Astrocyte of the cerebellum (primary cell): ENCODE data around the gene UQCRC1.

Experiments
- DNase-seq: peaks from one replicate; pipeline ENCODE4 v3.0.0-alpha.2; 2011; ENCODE audit warnings: low read depth
- H3K4me3 ChIP-seq: 2 replicates; pipeline ENCODE4 v1.5.1; 2011; ENCODE audit warnings: mild to moderate bottlenecking, low read depth, low read length, moderate library complexity
- CTCF ChIP-seq: IDR thresholded peaks from 2 replicates; pipeline ENCODE4 v1.5.1; 2012; ENCODE audit warnings: low read length, low read depth, moderate library complexity, mild to moderate bottlenecking; ENCODE audit errors: missing control alignments
- in situ Hi-C: cut with HindIII; loops from 2 replicates; pipeline ENCODE4 v1.10.0; 2017; ENCODE audit warnings: low sequenced_read_pairs

Gene UQCRC1

GRCh38 chr3:48633743-48634142, 24.3 kb upstream of the UQCRC1 start:
- H3K4me3 ChIP-seq: no peak overlapping the region
- DNase-seq: no peak
- in situ Hi-C loops: loop anchor here (10.0 kb wide), 1 partner anchor 79 kb away; the partner anchor contains the start of gene PFKFB4
- no peak for TF ChIP-seq CTCF

GRCh38 chr3:48633256-48633655, 23.8 kb upstream of the UQCRC1 start:
- H3K4me3 ChIP-seq: no peak overlapping the region

GRCh38 chr3:48631516-48632448, 22.3 kb upstream of the UQCRC1 start:
- no peak for TF ChIP-seq CTCF
- no peak overlapping the region for H3K4me3 ChIP-seq
- DNase-seq: no peak
- in situ Hi-C loops: loop anchor here (10.0 kb wide), 1 partner anchor 77 kb away; the partner anchor contains the start of gene PFKFB4

More at GRCh38 chr3:48633256-48633655, 23.8 kb upstream of the UQCRC1 start:
- no peak for DNase-seq
- no peak for TF ChIP-seq CTCF
- in situ Hi-C loops: loop anchor here (10.0 kb wide), 1 partner anchor 78 kb away; the partner anchor contains the start of gene PFKFB4

DNA sequence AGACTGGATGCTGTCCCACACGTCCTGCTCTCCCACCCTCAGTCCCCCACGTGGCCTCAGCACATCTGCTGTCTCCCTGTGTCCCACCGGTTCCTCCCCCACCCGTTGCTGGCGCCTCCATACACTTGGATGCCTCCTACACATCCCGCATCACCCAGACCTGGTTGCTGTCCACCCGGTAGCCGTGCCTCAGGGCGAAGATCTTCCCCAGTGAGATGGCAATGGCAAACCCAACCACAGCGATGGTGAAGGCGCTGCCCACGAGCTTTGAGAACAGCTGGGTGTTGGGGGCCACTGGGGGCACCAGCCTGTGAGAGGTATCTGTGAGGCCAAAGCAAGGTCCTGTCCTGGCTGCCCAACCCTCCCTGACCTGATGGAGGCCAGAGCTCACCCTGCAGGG, 21.4 kb upstream of the UQCRC1 start:
- H3K4me3 ChIP-seq: no peak overlapping the region
- no peak for DNase-seq
- in situ Hi-C loops: loop anchor here (10.0 kb wide), 1 partner anchor 76 kb away; the partner anchor contains the start of gene PFKFB4
- TF ChIP-seq CTCF: no peak

DNA sequence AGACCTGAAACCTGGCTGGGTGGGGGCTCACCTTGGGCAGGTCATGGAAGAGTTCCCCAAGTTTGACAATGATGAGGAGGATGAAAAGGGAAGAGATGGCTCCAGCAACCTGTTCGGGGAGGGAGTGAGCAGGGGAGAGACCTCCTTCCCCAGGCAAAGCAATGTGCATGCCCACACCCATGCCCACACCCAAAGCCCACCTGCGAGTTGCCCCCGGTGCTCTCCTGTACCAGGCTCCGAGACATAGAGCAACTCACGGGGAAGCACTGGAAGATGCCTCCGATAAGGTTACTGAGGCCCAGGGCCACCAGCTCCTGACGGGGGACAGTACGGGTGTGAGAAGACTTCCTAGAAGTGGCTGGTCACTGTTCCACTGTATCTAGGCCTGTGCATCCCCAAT, 21.0 kb upstream of the UQCRC1 start:
- DNase-seq: no peak
- in situ Hi-C loops: loop anchor here (10.0 kb wide), 1 partner anchor 76 kb away; the partner anchor contains the start of gene PFKFB4
- no peak for TF ChIP-seq CTCF
- H3K4me3 ChIP-seq: no peak overlapping the region

GRCh38 chr3:48629894-48630293, 20.4 kb upstream of the UQCRC1 start:
- TF ChIP-seq CTCF: no peak
- in situ Hi-C loops: loop anchor here (10.0 kb wide), 1 partner anchor 75 kb away; the partner anchor contains the start of gene PFKFB4
- H3K4me3 ChIP-seq: no peak overlapping the region
- no peak for DNase-seq
